Upper lobe of right lung (tissue), 1 donor: ENCODE data around the gene NIPA2. TPM values are rescaled to one million over a fixed set of nuclear protein-coding genes. Genes with fewer than 3 reads are reported as not detected.

Experiments
- ATAC-seq: fragments of 200-7000 bp; cut with Tn5 transposase; one replicate; pipeline ENCODE4 v1.9.1; 2020; ENCODE audit warnings: mild to moderate bottlenecking, moderate library complexity
- DNase-seq: peaks from one replicate; pipeline ENCODE4 v3.0.0-alpha.2; 2020
- H3K27ac ChIP-seq: fragments of 200-600 bp; one replicate; pipeline ENCODE4 v1.8.0; 2022
- H3K27me3 ChIP-seq: fragments of 200-600 bp; one replicate; pipeline ENCODE4 v1.8.0; 2022; ENCODE audit warnings: mild to moderate bottlenecking
- H3K36me3 ChIP-seq: fragments of 200-600 bp; one replicate; pipeline ENCODE4 v1.8.0; 2022
- H3K4me1 ChIP-seq: fragments of 200-600 bp; one replicate; pipeline ENCODE4 v1.8.0; 2022
- H3K4me3 ChIP-seq: fragments of 200-600 bp; one replicate; pipeline ENCODE4 v1.8.0; 2022; ENCODE audit warnings: mild to moderate bottlenecking
- H3K9me3 ChIP-seq: fragments of 200-600 bp; one replicate; pipeline ENCODE4 v1.8.0; 2022
- intact Hi-C: fragments of 100-400 bp; cut with DNase I; formaldehyde crosslinking; loops from one replicate; pipeline ENCODE4 v1.11.0; 2022
- total RNA-seq: library from RNA; stranded (reverse); fragmentation: NEBNext Ultra II Directional; extraction: Animal tissue kit (Norgen Biotek cat#: 25700); gene quantifications from one replicate; pipeline ENCODE4 v1.2.1, GENCODE V29; 2021
- TF ChIP-seq, protein P1 (sequence below): fragments of 200-600 bp; IDR thresholded peaks from one replicate; pipeline ENCODE4 v1.8.0; 2022; ENCODE audit warnings: antibody characterized with exemption
- donor health status: DM: no; HTN: yes; CAD: no; lungs with severe emphysema.

Gene NIPA2
- total RNA-seq, 1 donor from 2014 or later: 46.2 TPM

DNA sequence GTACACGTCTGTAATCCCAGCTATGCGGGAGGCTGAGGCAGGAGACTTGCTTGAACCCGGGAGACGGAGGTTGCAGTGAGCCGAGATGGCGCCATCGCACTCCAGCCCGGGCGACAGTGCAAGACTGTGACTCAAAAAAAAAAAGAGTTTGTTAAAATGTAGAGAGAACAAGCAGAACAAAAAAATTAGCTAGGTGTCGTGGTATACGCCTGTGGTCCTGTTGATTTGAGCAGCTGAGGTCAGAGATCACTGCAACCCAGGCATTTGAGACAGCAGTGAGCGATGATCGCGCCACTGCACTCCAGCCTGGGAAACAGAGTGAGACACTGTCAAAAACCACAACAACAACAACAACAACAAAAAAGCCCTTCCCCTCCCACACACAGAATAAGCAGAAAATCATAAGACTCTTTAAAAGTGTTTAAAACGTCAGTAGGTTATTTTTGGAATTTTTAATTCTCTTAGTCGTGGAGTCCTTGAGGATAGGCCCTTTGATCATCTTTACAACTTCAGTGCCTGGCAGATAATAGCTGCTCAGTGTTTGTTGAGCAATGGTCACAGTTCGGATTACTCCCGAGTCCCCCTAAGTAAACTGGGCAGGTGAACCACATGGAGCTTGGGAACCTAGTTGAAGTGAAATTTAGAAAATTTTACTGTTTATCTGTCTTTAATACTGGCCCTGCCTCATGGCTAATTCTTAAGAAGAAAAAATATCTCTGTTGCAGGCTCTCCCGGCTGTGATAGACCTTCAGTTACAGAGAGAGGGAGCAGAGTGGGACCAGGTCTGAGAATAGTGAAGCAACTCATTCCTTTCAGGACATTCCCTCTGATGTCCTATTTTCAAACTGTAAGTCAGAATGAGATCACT is 6.2 kb downstream of the NIPA2 start:
- Histone ChIP-seq H3K27me3 (no peaks in the 10 kb centered on the region), H3K27ac (no peak overlapping the region), H3K36me3 (peaks cover 45% of the 10 kb centered on the region), H3K4me3 (no peak overlapping the region), H3K4me1 (peaks cover 14% of the 10 kb centered on the region), H3K9me3 (no peaks in the 10 kb centered on the region)
- TF ChIP-seq, protein P1, sequence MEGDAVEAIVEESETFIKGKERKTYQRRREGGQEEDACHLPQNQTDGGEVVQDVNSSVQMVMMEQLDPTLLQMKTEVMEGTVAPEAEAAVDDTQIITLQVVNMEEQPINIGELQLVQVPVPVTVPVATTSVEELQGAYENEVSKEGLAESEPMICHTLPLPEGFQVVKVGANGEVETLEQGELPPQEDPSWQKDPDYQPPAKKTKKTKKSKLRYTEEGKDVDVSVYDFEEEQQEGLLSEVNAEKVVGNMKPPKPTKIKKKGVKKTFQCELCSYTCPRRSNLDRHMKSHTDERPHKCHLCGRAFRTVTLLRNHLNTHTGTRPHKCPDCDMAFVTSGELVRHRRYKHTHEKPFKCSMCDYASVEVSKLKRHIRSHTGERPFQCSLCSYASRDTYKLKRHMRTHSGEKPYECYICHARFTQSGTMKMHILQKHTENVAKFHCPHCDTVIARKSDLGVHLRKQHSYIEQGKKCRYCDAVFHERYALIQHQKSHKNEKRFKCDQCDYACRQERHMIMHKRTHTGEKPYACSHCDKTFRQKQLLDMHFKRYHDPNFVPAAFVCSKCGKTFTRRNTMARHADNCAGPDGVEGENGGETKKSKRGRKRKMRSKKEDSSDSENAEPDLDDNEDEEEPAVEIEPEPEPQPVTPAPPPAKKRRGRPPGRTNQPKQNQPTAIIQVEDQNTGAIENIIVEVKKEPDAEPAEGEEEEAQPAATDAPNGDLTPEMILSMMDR: no peak
- ATAC-seq (no peak), DNase-seq (no peak)
- intact Hi-C loops: no loop called here

DNA sequence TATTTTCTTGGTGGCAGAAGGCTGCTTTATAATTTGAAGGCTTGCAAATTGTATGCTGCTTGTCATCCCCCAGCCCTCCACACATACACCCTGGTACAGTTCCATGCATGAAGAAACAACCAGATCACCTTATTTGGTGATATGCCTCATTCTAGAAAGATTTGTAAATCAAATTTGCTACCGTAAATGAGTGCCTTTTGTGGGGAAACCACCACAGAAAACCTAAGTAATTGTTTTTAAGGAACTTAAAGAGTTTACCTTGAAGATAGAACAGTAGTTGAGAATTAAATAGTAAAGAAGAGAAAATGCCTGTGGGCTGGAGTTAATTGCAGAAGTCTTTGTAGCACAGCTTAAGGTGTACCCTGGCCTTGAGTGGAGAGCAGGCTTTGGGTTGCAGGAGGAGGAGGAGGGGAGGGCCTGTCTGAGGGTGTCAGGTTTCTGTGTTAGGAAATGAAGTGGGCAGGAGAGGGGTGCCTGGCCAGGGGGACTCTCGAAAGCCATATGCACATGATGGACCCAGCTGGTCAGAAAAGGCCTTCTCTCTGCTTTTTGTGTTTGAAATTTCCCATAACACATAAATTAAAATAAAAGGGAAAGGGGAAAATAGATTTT is 6.9 kb downstream of the NIPA2 start:
- ATAC-seq (peak; percentile 84), DNase-seq (no peak)
- no peak overlapping the region for H3K27ac ChIP-seq
- intact Hi-C loops: no loop called here
- H3K36me3 ChIP-seq: peaks cover 45% of the 10 kb centered on the region
- no peak overlapping the region for H3K4me3 ChIP-seq
- H3K4me1 ChIP-seq: peaks cover 7% of the 10 kb centered on the region
- no peaks in the 10 kb centered on the region for H3K27me3 ChIP-seq
- no peaks in the 10 kb centered on the region for H3K9me3 ChIP-seq
- TF ChIP-seq, protein P1: no peak

DNA sequence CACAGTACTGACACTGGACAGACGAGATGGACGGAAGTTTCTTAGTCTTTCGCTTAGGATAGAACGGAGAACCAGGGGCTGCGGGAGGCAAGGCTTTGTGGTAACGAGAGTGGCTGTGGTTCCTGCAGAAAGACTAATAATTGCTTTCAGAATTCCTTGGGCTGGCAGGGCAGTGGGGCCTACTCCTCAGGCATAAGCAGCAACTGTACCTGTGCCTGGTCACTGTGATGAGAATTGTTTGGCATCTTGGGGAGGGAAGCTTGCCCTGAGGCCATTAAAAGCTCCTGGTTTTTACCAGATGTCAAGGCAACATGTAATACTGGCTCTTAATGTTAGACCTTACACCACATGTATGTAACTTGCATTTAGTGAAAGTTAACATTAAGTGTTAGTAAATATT is 7.6 kb downstream of the NIPA2 start:
- Histone ChIP-seq H3K4me3 (no peak overlapping the region), H3K9me3 (no peaks in the 10 kb centered on the region), H3K27ac (no peak overlapping the region), H3K27me3 (no peaks in the 10 kb centered on the region), H3K36me3 (peaks cover 51% of the 10 kb centered on the region), H3K4me1 (peaks cover under 1% of the 10 kb centered on the region)
- TF ChIP-seq, protein P1: no peak
- DNase-seq: no peak
- intact Hi-C loops: no loop called here
- ATAC-seq: no peak

DNA sequence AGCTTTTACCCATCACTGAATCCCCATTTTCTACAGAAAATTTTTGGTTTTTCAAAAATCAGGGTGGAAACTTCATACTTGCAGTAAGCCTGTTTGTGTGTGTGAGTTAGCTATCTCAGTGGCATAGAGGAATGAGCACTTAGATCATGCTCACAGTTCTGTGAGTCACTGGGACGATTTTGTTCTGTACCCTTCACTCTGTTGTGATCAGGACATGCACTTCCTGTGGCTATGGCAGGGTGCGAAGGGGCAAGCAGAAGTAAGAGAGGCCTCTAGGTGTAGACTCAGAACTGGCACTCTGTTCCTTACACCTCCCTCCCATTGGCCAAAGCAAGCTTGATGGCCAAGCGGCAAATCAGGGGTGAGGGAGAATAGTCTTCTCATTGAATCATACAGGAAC is 11.6 kb downstream of the NIPA2 start:
- intact Hi-C loops: no loop called here
- Histone ChIP-seq H3K27ac (no peak overlapping the region), H3K9me3 (no peaks in the 10 kb centered on the region), H3K36me3 (peaks cover 71% of the 10 kb centered on the region), H3K4me3 (no peak overlapping the region), H3K27me3 (no peaks in the 10 kb centered on the region), H3K4me1 (no peaks in the 10 kb centered on the region)
- no peak for ATAC-seq
- TF ChIP-seq, protein P1: no peak
- DNase-seq: no peak

DNA sequence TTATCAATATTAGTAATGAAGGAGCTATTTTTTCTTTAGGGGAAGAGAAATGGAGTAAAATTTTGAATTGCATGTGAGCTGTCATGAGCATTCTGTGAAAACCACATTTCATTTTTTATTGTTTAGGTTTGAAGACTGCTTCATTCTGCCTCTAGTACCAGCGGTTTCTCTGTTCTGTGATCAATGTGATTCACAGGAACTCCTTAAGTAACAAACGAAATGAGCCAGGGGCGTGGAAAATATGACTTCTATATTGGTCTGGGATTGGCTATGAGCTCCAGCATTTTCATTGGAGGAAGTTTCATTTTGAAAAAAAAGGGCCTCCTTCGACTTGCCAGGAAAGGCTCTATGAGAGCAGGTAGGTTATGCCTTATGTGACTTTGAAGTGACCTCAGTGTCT is 13.0 kb downstream of the NIPA2 start:
- H3K27me3 ChIP-seq: no peaks in the 10 kb centered on the region
- TF ChIP-seq, protein P1: no peak
- ATAC-seq (no peak), DNase-seq (no peak)
- H3K4me1 ChIP-seq: no peaks in the 10 kb centered on the region
- intact Hi-C loops: no loop called here
- H3K36me3 ChIP-seq: peaks cover 72% of the 10 kb centered on the region
- no peak overlapping the region for H3K27ac ChIP-seq
- no peaks in the 10 kb centered on the region for H3K9me3 ChIP-seq
- no peak overlapping the region for H3K4me3 ChIP-seq
